C4-2B (cell line): ENCODE measurements around the gene CTIF.

Source experiments
- CTCF ChIP-seq: fragments of 450-650 bp; conservative IDR thresholded peaks from 2 replicates; pipeline ENCODE4 v1.5.1; 2017; ENCODE audit warnings: mild to moderate bottlenecking
- ZFX ChIP-seq: fragments of 450-650 bp; IDR thresholded peaks from 2 replicates; pipeline ENCODE4 v1.6.1; 2017

DNA sequence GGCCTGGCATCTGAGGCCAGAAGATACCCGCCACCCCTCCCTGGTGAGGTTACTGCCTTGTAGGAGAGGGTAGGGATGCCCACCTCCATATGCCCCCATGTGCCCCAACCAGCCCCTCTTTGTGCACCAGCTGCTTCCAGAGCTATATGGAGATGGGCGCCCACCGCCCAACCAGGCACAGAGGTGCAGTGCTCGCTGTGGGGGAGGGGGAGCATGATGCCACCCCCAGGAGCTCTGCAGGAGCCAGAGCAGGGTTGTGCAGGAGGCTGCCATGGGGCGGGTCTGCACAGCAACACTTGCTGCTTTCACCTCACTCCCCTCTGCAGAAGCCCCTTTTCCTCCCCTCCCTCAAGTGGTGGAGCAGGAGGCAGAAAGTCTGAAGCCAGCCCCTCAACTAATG lies 237.3 kb downstream of the CTIF start:
- TF ChIP-seq CTCF (no peak), ZFX (no peak)
